Liver (tissue), 3 donors: ENCODE results near the gene LAG3.

Source experiments
- EGR1 ChIP-seq, 2 donors: IDR thresholded peaks; 2 replicates each; pipeline ENCODE4 v1.6.1; 2016 to 2018; ENCODE audit warnings: antibody characterized with exemption in 2 of 2, low read depth in 2 of 2
- FOXA1 ChIP-seq: IDR thresholded peaks from 2 replicates; pipeline ENCODE4 v1.6.1; 2016; ENCODE audit warnings: antibody characterized with exemption
- GABPA ChIP-seq, 2 donors: IDR thresholded peaks in 1 of 2; conservative IDR thresholded peaks in 1 of 2; 2 replicates each; pipeline ENCODE4 v1.6.1; 2016; ENCODE audit warnings: antibody characterized with exemption in 2 of 2, mild to moderate bottlenecking in 1 of 2, moderate library complexity in 1 of 2
- HNF4A ChIP-seq, 2 donors: conservative IDR thresholded peaks; 2 replicates each; pipeline ENCODE4 v1.6.1; 2016; ENCODE audit warnings: antibody characterized with exemption in 2 of 2, mild to moderate bottlenecking in 2 of 2
- HNF4G ChIP-seq: IDR thresholded peaks from 2 replicates; pipeline ENCODE4 v1.6.1; 2016; ENCODE audit warnings: antibody characterized with exemption
- JUND ChIP-seq, 2 donors: IDR thresholded peaks; 2 replicates each; pipeline ENCODE4 v1.6.1; 2016; ENCODE audit warnings: antibody characterized with exemption in 2 of 2
- RAD21 ChIP-seq, 2 donors: IDR thresholded peaks; 2 replicates each; pipeline ENCODE4 v1.6.1; 2016; ENCODE audit warnings: antibody characterized with exemption in 2 of 2, mild to moderate bottlenecking in 2 of 2
- RXRA ChIP-seq, 2 donors: IDR thresholded peaks; 2 replicates each; pipeline ENCODE4 v1.6.1; 2017 to 2018; ENCODE audit warnings: antibody characterized with exemption in 2 of 2, mild to moderate bottlenecking in 1 of 2
- SP1 ChIP-seq: IDR thresholded peaks from 2 replicates; pipeline ENCODE4 v1.6.1; 2018; ENCODE audit warnings: antibody characterized with exemption, mild to moderate bottlenecking
- TAF1 ChIP-seq: conservative IDR thresholded peaks from 2 replicates; pipeline ENCODE4 v1.6.1; 2016; ENCODE audit warnings: antibody characterized with exemption, mild to moderate bottlenecking
- TF ChIP-seq, protein P1 (sequence below): fragments of 150-350 bp; IDR thresholded peaks from 2 replicates; pipeline ENCODE4 v1.5.1; 2017; ENCODE audit warnings: improper control_type of control experiment, low read depth, low read length; ENCODE audit not compliant: missing input control
- TF ChIP-seq, protein P2 (sequence below): IDR thresholded peaks from 2 replicates; pipeline ENCODE4 v1.6.1; 2016; ENCODE audit warnings: antibody characterized with exemption
- TF ChIP-seq, protein P3 (sequence below): IDR thresholded peaks from 2 replicates; pipeline ENCODE4 v1.6.1; 2016; ENCODE audit warnings: antibody characterized with exemption, mild to moderate bottlenecking
- TF ChIP-seq, protein P4 (sequence below): IDR thresholded peaks from 2 replicates; pipeline ENCODE4 v1.6.1; 2016; ENCODE audit warnings: antibody characterized with exemption
- donor health status: healthy.
- donor health status: healthy.

DNA sequence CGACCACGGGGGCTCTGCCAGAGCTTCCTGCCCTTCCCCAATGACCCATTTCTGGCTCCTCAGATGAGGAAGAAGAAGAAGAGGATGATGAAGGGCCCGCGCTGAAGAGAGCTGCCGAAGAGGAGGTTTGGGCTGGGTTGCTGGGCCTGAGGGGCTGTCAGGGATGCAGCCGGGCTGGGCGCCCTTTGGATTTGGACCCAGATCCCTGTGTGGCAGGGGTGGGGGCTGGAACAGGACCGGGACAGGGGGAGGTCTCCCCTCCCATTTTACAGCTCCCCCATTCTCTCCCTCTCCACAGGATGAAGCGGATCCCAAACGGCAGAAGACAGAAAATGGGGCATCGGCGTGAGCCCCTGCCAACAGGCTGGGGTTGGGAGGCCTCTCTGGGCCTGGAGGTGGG, 2.2 kb upstream of the LAG3 start:
- TF ChIP-seq, protein P1, sequence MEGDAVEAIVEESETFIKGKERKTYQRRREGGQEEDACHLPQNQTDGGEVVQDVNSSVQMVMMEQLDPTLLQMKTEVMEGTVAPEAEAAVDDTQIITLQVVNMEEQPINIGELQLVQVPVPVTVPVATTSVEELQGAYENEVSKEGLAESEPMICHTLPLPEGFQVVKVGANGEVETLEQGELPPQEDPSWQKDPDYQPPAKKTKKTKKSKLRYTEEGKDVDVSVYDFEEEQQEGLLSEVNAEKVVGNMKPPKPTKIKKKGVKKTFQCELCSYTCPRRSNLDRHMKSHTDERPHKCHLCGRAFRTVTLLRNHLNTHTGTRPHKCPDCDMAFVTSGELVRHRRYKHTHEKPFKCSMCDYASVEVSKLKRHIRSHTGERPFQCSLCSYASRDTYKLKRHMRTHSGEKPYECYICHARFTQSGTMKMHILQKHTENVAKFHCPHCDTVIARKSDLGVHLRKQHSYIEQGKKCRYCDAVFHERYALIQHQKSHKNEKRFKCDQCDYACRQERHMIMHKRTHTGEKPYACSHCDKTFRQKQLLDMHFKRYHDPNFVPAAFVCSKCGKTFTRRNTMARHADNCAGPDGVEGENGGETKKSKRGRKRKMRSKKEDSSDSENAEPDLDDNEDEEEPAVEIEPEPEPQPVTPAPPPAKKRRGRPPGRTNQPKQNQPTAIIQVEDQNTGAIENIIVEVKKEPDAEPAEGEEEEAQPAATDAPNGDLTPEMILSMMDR, result no peak
- TF ChIP-seq, protein P2, sequence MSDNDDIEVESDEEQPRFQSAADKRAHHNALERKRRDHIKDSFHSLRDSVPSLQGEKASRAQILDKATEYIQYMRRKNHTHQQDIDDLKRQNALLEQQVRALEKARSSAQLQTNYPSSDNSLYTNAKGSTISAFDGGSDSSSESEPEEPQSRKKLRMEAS, result no peak
- TF ChIP-seq GABPA (IDR thresholded peaks at IDR 0.05 in 1 of 2, conservative IDR thresholded peaks at IDR 0.05 in 1 of 2), result no peak
- no peak for TF ChIP-seq RAD21 (IDR thresholded peaks at IDR 0.05)
- TF ChIP-seq SP1, result no peak
- TF ChIP-seq JUND (IDR thresholded peaks at IDR 0.05), result no peak
- no peak for TF ChIP-seq RXRA (IDR thresholded peaks at IDR 0.05)
- no peak for TF ChIP-seq HNF4A (conservative IDR thresholded peaks at IDR 0.05)
- no peak for TF ChIP-seq TAF1
- TF ChIP-seq FOXA1, result no peak
- TF ChIP-seq, protein P3, sequence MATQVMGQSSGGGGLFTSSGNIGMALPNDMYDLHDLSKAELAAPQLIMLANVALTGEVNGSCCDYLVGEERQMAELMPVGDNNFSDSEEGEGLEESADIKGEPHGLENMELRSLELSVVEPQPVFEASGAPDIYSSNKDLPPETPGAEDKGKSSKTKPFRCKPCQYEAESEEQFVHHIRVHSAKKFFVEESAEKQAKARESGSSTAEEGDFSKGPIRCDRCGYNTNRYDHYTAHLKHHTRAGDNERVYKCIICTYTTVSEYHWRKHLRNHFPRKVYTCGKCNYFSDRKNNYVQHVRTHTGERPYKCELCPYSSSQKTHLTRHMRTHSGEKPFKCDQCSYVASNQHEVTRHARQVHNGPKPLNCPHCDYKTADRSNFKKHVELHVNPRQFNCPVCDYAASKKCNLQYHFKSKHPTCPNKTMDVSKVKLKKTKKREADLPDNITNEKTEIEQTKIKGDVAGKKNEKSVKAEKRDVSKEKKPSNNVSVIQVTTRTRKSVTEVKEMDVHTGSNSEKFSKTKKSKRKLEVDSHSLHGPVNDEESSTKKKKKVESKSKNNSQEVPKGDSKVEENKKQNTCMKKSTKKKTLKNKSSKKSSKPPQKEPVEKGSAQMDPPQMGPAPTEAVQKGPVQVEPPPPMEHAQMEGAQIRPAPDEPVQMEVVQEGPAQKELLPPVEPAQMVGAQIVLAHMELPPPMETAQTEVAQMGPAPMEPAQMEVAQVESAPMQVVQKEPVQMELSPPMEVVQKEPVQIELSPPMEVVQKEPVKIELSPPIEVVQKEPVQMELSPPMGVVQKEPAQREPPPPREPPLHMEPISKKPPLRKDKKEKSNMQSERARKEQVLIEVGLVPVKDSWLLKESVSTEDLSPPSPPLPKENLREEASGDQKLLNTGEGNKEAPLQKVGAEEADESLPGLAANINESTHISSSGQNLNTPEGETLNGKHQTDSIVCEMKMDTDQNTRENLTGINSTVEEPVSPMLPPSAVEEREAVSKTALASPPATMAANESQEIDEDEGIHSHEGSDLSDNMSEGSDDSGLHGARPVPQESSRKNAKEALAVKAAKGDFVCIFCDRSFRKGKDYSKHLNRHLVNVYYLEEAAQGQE, result no peak
- no peak for TF ChIP-seq HNF4G
- TF ChIP-seq, protein P4, sequence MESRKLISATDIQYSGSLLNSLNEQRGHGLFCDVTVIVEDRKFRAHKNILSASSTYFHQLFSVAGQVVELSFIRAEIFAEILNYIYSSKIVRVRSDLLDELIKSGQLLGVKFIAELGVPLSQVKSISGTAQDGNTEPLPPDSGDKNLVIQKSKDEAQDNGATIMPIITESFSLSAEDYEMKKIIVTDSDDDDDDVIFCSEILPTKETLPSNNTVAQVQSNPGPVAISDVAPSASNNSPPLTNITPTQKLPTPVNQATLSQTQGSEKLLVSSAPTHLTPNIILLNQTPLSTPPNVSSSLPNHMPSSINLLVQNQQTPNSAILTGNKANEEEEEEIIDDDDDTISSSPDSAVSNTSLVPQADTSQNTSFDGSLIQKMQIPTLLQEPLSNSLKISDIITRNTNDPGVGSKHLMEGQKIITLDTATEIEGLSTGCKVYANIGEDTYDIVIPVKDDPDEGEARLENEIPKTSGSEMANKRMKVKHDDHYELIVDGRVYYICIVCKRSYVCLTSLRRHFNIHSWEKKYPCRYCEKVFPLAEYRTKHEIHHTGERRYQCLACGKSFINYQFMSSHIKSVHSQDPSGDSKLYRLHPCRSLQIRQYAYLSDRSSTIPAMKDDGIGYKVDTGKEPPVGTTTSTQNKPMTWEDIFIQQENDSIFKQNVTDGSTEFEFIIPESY, result no peak
- no peak for TF ChIP-seq EGR1 (IDR thresholded peaks at IDR 0.05; ENCODE audit: low read depth in 2 of 2)
